Measurements from ENCODE around the gene STT3A.
"Not testable (repeated sequence)": the region's sequence is repeated elsewhere in the genome, so short reads cannot be mapped to it uniquely, and the experiment has no call there.

The STT3A gene

DNA sequence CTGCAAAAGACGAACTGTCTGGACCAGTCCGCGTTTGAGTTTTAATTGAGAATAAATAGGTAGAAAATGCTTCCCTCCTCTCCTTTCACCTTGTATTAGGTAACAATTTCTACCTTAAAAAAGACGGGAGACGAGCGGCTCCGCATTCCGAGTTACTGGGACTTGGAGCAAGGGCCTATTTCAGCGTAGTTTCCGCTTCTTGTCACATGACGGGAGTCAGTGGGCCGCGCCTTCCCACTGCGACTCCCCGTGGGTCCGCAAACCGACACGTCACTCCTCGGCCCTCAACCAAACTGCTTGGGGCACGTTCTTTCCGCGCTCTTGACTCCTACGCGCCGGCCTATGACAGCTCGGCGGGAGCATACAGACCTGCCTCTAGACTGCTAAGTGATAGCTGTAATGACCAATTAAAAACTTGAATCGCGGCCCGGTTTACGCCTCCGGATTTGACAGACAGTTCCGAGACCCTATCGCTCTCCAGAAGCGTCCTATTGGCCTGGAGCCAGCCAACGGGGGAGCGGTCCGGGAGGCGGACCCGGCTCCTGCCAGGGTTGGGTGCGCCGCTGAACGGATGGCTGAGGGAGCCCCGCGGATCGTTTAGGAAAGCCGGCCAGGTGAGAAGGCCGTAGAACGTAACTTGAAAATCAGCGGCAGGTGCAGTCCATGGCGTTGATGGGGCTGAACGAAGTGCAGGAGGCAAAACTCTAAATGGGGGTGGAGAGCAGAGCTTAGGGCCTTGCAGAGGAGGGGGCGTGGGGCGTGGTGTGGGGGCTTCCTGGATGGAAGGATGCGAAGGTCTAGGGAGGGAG is at the start of gene STT3A:
Gene STT3A (plus strand): TSS at position 548 of the 809 bp plus-strand sequence. CDS start 3,064 bp downstream, outside the sequence.
- DNase-seq = peak; percentile 91 to 99 (median 94)

DNA sequence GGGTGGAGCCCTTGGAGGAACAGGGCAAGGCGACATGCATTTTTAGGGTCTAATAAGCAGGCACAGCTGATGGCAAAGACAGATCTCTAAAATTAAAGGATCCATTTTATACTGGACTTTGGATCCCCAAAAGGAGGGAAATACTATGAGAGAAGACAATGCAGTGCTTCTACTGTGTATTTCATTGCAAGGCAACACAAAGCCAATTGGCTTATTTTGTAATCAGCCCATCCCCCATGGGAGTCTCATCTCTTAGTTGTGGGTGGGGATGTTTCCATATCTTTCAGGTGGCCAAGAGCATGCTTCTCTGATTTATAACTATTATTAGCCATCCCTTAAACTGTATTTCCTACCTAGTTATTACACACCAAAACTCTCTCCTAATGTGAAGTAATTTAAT is 41.9 kb upstream of the STT3A start:
- no peak for DNase-seq

DNA sequence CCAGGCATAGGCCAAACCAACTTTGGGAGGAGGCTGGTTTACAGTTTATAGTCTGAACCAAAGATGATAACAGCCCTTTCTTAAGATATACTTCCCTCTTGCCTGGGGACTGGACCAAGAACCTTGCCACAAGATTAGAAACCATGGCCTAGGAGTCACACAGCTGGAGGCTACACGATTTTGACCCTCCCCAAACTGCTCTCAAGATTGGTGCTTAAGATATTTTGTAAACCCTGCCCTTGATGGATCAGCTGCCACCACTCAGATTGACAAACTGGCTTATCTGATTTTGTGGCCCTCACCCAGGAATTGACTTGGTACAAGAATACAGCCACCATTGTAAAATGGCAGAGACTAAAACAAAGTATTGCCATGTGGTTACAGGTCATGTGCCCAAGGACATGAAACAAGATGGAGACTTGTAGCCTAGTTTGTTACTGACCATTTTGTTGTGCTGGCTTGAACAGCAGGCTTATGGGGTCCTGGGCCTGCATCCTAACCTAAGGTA is 40.8 kb upstream of the STT3A start:
- DNase-seq = no peak

DNA sequence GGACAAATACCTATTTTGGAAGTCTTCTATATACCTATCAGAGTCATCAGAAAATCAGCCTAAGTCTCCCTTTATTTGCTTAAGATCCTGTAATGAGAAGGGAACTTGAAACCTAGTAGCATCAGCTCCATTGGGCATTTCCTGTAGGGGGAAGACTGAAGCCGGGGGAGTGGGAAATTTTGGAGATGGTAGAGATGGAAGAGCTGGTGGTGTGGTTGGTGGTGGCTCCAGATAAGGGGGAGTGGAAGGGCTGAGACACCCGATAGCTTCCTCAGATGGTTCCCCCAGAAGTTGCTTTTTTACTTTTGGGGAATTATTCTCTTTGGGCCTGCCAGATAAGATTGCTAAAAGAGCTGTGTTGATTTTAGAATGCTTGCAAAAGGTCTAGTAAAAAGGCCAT is 39.7 kb upstream of the STT3A start:
- no peak for DNase-seq

DNA sequence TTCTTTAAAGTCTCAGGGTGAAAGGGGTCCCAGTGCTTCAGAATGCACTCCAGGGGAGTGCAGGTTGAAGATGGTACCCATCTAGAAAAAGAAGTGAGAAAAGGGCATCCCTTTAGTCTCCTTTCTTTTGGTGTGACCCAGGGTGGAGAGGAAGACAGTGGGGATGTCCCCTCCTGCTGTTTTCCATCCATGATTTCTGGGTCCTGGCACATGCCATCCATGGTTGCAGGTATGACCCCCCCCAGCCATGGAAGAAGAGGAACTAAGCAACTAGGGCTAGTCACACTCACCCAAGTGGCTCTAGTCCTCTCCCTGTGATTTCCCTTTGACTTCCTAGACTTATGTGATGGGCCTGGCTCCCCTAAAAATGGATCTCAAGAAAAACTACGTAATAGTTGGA is 39.3 kb upstream of the STT3A start:
- no peak for DNase-seq

DNA sequence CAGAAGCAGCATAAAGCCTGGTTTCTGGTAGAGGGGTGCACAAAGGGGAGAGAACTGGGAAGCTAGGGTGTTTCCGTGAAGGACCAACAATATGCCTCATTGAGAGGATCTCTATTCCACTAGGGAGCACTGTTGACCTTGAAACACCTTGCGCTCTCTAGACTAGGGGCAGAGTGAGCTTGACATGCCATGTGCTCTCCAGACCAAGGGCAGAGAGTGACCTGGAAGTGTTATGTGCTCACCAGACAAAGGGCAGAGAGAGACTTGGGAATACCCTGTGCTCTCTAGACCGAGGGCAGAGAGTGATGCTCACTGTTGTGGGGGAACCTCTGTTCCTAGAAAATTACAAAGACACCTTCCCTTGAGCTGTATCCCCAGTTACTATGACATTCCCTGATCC is 38.6 kb upstream of the STT3A start:
- no peak for DNase-seq

DNA sequence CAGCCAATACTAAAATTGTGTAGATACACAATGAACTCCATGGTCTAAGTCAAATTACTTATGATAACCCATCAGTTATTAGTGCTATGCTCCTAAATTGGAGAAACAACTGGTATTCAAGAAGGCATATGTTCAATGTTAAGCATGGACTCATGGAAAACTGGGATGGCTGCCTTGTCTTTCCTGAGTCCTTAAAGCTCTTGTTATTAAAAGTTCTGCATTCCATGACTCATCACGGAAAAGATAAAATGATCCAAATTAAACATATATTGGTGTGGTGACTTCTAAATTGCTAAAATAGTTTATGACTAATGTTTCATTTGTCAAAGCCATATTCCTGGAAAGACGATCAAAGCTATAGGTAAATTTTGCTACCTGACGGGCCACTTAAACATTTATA is 32.8 kb upstream of the STT3A start:
- DNase-seq = no peak

DNA sequence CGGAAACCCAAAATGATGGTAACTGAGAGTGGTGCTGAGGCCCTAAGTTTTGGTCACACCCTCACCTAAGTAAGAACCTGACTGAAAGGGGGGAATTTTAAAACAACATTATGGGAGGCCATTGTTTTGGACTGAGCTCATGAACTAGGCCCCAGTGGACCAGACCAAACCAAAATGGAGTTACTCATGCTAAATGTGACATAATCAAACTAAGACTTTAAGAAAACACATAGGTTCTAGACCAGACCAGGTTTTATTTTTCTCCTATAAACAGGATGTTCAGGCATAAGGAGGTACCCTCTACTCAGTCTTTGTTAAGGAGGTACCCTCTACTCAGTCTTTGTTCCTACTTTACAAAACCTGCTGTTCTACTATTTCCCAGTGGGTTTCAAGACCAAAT is 30.7 kb upstream of the STT3A start:
- no peak for DNase-seq

DNA sequence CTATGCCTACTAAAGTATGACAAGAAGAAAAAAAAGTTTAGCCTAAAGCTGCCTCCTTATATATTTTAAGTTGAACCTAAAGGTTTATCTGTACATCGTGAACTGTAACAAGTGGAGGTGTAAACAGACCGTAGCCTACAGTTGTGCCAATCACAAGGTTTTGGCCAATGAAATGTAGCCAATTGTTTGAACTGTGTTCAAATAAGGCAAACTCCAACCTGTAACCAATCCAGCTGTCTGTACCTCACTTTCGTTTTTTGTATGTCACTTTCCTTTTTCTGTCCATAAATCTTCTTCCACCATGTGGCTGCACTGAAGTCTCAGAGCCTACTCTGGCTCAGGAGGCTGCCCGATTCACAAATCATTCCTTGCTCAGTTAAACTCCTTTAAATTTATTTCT is 30.2 kb upstream of the STT3A start:
- DNase-seq = no peak

DNA sequence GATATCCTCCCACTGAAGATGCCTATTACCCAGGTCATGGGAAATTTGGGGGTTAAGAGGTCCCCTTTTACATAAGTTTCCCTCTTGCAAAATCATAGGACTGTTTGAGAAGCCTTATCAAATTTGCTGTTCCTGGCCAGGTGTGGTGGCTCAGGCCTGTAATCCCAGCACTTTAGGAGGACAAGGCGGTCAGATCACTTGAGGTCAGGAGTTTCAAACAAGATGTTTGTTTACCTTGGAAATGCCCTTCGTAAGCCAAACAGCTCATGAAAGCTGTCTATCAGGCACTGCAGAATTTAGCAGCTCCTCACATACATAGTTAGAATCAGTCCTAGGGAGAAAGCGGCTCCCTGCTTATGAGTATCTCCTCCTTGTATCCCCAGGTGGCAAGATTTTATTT is 28.3 kb upstream of the STT3A start:
- DNase-seq = no peak

DNA sequence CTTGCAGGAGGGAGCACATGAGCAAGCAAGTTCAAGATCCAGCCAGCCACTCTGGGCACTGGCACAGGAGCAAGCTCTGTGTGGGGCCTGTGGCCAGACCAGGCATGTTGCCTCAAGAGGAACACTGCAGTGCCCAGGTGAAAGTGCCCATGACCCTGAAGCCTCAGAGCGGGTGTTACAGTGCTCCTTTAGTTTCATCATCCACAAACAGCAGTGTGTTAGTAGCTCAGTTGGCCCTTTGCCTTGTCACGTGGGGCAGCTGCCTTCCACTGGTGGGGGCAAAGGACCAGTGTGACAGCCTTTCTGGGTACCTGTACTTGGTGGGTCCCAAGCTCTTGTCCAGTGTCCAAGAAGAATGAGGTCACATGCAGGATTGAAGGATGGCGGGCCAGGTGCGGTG is 26.4 kb upstream of the STT3A start:
- DNase-seq = no peak

DNA sequence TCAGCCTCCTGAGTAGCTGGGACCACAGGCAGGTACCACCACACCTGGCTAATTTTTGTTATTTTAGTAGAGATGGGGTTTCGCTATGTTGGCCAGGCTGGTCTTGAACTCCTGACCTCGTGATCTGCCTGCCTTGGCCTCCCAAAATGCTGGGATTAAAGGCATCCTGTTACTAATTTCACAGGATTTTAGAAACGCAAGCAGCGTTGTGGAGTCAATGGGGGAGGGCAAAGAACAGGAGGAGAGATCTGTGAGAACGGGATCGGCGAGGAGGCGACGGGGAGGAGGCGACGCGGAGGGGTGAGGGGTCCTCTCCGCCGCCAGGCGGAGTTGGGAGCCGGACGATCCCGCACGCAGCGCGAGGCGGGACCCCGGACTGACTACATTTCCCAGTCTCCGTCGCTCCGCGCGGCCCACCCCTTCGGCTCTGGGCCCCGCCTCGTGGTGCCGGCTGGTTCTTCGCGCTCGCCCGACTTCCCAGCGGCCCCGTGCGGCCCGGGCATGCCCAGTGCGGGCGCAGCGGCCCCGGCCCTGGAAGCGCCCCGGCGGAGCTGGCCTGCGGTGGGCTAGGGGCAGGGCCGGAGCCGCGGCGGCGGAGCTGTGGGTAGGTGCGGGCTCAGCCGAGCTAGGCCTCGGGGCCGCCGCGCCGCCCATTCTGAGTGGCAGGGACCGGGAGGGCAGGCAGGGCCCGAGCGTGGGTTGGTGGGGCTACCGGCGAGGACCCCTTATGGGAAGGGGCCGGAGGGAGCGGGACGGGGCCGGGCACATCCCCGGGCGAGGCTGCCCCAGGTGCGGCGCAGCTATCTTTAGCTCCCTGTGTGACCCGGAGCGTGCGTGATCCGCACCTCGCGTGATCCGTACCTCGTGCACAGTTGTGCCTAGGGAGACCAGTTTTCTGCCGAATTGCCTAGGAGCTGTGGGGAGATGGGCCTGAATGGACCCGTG is 23.4 kb upstream of the STT3A start, which contains the start of gene EI24:
Gene EI24 (plus strand): TSS at position 508 of the 945 bp plus-strand sequence. CDS start 3,051 bp downstream, outside the sequence.
- peak; percentile 69 to 83 (median 74) for DNase-seq

DNA sequence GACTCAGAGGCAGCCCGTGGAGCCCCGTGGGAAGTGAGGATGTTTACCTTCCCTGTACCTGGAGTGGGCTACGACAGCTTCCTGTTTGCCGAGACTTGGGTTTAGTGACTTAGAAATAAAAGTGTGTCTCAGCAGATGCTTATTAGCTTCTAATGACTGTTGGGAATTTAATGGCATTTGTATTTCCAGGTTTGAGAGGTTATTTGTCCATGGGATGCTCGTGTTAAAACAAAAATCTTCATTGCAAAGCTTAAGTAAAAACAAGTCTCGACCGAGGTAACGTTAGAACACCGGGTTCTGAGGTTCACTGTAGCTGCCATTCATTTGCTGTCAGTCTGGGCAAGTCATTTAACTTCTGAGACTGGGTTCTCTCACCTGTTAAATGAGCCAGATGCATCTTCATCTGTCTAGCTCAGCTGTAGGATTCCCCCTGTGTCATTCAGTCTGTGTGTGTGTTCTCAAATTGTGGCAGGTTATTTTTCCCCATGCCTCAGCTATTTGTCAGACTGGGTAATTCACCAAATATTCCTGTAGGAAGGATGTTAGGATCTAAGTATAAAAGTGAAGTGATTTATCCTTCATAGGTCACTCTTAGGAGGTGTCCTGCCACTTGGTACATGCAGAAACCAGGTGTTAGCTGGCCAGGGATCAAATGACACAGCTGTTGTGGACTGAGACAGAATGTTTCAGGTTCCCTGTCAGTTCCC is 22.6 kb upstream of the STT3A start:
- DNase-seq = no peak

DNA sequence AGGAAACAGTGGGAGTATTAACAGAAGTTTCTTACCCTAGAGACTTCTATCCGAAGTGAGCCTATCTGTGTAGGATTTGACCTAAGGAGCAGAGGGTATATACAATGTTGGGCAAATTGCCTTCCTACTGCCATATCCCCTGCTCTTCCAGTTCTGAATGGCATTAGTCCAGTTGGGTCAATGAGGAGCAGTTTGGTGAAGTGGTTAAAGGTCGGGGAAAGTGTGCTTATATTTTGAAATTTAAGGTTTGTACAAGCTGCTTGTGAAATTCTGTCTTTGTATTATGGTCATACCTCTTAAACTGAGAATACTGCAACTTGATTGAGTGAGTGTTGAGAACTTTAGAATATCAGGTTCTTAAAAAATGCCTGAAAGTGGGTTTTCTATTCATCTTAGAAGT is 21.7 kb upstream of the STT3A start:
- no peak for DNase-seq

DNA sequence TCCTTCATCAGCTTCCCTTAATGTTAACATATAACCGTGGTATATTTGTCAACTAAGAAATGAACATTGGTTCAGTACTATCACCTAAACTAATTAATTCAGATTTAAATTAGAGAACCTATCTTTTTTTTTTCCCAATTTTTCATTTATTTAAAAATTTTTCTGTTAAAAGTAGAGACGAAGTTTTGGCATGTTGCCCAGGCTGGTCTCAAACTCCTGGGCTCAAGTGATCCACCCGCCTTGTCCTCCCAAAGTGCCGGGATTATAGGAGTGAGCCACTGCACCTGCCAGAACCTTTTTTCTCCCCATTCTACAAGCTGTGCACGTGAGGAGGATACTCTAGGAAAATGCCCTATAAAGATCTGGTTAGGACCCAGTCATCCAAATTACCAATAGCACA is 19.7 kb upstream of the STT3A start:
- DNase-seq = no peak

DNA sequence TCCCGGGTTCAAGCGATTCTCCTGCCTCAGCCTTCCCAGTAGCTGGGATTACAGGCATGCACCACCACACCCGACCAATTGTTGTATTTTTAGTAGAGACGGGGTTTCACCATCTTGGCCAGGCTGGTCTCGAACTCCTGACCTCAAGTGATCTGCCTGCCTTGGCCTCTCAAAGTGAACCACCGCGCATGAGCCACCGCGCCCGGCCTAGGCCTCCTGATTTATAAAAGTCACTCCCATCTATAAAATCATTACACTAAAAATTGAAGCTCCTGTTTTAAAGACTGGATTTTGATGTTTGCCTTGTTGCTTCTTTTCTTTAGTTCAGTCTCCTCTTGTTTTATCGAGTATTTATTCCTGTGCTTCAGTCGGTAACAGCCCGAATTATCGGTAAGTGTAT is 15.5 kb upstream of the STT3A start:
- not testable (repeated sequence) for DNase-seq

DNA sequence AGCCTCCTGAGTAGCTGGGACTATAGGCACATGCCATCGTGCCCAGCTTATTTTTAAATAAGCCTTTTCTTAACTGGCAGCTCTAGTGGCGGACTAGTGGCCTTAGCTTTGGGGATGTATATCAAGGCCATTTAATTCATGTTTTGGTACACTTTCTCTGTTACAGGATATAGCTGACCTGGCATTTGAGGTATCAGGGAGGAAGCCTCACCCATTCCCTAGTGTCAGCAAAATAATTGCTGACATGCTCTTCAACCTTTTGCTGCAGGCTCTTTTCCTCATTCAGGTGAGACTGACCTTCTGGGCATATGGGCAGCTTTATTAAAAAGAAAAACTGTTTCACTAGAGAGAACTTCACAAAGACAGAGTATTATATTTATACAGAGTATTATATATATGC is 13.9 kb upstream of the STT3A start:
- no peak for DNase-seq

DNA sequence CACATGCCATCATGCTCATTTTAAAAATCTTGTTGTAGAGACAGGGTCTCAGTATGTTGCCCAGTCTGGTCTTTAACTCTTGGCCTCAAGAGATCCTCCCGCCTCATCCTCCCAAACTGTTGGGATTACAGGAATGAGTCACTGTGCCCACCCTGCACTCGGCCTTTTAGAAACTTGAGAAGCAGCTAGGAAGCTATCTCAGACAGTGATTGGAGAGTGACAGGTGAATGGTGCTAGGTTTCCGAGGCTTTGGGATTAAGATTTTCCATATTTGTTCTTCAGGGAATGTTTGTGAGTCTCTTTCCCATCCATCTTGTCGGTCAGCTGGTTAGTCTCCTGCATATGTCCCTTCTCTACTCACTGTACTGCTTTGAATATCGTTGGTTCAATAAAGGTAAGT is 12.8 kb upstream of the STT3A start:
- DNase-seq = no peak

DNA sequence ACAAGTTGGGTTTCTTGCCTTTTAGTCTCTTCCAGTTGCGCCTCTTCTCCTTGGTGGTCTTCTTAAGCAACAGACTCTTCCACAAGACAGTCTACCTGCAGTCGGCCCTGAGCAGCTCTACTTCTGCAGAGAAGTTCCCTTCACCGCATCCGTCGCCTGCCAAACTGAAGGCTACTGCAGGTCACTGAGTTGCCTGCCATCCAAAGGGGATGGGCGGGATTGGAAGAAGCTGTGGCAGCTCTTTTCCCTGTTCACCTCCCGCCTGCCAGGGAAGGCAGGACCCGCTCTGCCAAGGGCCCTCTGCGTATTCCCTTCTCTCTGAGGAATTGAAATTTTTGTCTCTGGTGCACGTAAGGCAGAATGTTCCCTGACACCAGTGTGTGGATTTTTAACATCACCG is 9.2 kb upstream of the STT3A start:
- DNase-seq = no peak

DNA sequence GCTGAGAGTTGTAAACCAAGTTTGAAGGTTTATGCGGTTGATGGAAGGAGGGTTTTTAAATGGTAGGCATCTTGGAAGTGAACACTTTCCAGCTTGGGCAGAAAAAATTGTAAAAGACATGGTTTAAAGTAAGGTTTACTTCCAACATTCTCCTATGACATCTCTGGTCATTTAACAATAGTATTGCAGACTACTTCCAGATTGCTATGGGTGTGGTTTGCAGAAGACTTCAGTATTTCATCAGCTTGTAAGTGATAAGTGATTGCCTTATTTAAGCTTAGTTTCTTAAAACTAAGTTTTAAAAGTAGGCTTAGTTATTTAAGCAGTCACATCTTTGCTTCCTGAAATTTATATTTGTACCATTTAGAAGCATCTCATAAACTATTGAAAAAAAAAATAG is 7.2 kb upstream of the STT3A start:
- DNase-seq = no peak

DNA sequence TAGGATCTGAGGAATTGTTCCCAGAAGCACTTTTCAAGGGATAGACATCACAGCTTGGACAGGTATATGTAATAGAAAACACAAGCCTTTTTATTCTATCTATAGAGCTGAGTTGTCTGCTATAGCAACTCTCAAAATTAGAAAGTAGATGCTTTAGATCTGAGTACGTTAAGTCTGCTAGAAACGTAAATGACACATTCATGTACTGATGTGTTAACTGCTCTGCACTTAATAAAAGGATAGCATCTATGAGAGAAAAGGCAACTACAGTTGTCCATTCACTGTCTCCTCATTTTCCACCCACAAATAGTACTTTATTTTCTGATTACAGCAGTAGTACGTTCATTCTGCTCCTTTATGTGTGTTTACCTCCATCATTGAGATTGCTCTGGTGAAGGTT is 6.0 kb upstream of the STT3A start:
- DNase-seq = no peak

DNA sequence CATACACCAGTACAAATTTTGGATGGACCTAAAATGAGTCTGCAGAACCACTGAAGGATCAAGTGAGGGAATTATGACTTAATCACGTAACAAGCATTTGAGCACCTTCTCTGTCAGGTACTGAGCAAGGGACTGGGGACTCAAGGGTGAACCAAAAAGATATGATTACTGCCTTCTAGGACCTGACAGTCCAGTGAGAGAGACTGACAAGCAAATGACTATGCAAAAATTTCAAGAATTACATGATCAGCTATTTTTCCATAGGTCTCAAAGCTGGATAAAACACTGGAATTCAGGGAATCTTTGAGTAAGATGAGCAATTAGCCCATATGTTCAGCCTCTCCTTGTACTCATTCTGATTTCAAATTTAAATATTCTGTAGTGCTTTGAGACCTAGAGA is 5.2 kb upstream of the STT3A start:
- no peak for DNase-seq

DNA sequence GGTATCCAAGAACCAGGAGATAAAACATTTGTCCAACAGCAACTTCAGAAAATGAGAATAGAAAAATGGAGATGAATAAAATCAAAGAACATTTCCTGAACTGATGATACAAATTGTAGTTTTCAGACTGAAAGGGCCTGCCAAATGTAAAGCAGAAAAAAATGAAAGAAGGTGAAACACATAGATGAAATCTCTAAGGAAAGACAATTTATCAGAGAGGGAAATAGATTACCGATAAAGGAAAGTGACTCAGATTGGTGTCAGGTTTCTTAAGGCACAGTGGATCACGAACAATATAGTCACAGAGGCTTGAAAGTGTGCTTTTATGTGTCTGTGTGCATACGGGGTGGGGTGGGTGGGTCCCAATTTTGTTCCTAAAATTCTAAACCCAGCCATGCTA is 4.1 kb upstream of the STT3A start:
- DNase-seq = no peak

All from activated naive CD4-positive, alpha-beta T cell (primary cell).